ENCODE results near the gene TRAPPC3.
A peak's percentile ranks its signal among the peaks of the same experiment; 100 is the strongest.

Gene TRAPPC3

DNA sequence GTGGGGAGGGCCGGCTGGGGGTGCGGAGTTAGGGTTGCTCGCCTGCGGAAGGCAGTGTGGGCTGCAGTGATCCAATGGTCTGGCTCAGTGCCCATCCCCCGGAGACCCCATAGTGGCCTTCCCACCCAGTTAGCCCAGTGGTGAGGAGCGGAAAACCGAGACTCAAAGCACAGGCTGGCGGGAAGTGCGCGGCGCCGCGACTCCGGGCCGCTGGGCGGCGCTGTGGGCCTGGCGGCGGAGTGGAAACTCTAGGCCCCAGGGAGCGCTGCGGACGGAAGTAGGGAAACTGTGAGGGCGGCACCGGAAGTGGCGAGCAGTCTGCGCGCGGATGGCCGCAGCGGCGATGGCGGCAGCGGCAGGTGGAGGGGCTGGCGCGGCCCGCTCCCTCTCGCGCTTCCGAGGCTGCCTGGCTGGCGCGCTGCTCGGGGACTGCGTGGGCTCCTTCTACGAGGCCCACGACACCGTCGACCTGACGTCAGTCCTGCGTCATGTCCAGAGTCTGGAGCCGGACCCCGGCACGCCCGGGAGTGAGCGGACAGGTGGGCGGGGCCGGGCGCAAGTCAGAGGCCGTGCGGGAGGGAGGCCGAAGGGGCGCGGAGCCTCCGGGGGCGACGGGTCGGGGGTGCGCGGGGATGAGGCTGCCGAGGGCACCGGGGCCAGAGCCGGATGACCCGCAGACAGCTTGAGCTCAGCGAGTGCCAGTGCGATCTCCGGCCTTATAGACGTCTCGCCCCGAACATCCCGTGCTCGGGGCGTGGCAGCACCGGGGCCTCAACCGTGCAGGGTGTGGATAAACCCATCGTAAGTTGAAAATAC lies 60.5 kb downstream of the TRAPPC3 start, which contains the start of gene ADPRS (continued):
- TF ChIP-seq ZNF132 (tag by site-specific recombination; IDR thresholded peaks at IDR 0.05; ENCODE audit: borderline replicate concordance), result no peak
- TF ChIP-seq ZNF521 (tag by site-specific recombination; IDR thresholded peaks at IDR 0.05), result no peak
- TF ChIP-seq, protein P1, sequence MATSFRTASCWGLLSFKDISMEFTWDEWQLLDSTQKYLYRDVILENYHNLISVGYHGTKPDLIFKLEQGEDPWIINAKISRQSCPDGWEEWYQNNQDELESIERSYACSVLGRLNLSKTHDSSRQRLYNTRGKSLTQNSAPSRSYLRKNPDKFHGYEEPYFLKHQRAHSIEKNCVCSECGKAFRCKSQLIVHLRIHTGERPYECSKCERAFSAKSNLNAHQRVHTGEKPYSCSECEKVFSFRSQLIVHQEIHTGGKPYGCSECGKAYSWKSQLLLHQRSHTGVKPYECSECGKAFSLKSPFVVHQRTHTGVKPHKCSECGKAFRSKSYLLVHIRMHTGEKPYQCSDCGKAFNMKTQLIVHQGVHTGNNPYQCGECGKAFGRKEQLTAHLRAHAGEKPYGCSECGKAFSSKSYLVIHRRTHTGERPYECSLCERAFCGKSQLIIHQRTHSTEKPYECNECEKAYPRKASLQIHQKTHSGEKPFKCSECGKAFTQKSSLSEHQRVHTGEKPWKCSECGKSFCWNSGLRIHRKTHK (tag by site-specific recombination; IDR thresholded peaks at IDR 0.05), result no peak
- TF ChIP-seq ZNF223 (tag by site-specific recombination; IDR thresholded peaks at IDR 0.05), result peak; percentile 68
- TF ChIP-seq HOXC10 (CRISPR knock-in tag; IDR thresholded peaks at IDR 0.05), result no peak
- peak; percentile 22; the same call in 1 of the 2 replicates for TF ChIP-seq ZNF239 (tag by site-specific recombination; IDR thresholded peaks at IDR 0.05)
- no peak for TF ChIP-seq HOXA7 (CRISPR knock-in tag; IDR thresholded peaks at IDR 0.05; ENCODE audit: borderline replicate concordance)
- TF ChIP-seq ZNF654 (tag by site-specific recombination; IDR thresholded peaks at IDR 0.05; ENCODE audit: low read depth), result no peak
- TF ChIP-seq ZNF792 (tag by site-specific recombination; IDR thresholded peaks at IDR 0.05), result no peak
- peak; percentile 86; the same call in 1 of the 2 replicates for TF ChIP-seq GLIS1 (tag by site-specific recombination; IDR thresholded peaks at IDR 0.05)
- TF ChIP-seq, protein P2, sequence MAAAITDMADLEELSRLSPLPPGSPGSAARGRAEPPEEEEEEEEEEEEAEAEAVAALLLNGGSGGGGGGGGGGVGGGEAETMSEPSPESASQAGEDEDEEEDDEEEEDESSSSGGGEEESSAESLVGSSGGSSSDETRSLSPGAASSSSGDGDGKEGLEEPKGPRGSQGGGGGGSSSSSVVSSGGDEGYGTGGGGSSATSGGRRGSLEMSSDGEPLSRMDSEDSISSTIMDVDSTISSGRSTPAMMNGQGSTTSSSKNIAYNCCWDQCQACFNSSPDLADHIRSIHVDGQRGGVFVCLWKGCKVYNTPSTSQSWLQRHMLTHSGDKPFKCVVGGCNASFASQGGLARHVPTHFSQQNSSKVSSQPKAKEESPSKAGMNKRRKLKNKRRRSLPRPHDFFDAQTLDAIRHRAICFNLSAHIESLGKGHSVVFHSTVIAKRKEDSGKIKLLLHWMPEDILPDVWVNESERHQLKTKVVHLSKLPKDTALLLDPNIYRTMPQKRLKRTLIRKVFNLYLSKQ (tag by site-specific recombination; IDR thresholded peaks at IDR 0.05; ENCODE audit: borderline replicate concordance), result no peak
- TF ChIP-seq, protein P3, sequence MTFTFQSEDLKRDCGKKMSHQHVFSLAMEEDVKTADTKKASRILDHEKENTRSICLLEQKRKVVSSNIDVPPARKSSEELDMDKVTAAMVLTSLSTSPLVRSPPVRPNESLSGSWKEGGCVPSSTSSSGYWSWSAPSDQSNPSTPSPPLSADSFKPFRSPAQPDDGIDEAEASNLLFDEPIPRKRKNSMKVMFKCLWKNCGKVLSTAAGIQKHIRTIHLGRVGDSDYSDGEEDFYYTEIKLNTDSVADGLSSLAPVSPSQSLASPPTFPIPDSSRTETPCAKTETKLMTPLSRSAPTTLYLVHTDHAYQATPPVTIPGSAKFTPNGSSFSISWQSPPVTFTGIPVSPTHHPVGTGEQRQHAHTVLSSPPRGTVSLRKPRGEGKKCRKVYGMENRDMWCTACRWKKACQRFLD (tag by site-specific recombination; IDR thresholded peaks at IDR 0.05), result no peak
- TF ChIP-seq ZNF16 (tag by site-specific recombination; IDR thresholded peaks at IDR 0.05; ENCODE audit: low read depth), result no peak
- TF ChIP-seq, protein P4, sequence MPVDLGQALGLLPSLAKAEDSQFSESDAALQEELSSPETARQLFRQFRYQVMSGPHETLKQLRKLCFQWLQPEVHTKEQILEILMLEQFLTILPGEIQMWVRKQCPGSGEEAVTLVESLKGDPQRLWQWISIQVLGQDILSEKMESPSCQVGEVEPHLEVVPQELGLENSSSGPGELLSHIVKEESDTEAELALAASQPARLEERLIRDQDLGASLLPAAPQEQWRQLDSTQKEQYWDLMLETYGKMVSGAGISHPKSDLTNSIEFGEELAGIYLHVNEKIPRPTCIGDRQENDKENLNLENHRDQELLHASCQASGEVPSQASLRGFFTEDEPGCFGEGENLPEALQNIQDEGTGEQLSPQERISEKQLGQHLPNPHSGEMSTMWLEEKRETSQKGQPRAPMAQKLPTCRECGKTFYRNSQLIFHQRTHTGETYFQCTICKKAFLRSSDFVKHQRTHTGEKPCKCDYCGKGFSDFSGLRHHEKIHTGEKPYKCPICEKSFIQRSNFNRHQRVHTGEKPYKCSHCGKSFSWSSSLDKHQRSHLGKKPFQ (tag by site-specific recombination; IDR thresholded peaks at IDR 0.05), result peak; percentile 55; the same call in 1 of the 2 replicates
- no peak for TF ChIP-seq ZNF530 (tag by site-specific recombination; IDR thresholded peaks at IDR 0.05; ENCODE audit: low read depth)
- TF ChIP-seq, protein P5, sequence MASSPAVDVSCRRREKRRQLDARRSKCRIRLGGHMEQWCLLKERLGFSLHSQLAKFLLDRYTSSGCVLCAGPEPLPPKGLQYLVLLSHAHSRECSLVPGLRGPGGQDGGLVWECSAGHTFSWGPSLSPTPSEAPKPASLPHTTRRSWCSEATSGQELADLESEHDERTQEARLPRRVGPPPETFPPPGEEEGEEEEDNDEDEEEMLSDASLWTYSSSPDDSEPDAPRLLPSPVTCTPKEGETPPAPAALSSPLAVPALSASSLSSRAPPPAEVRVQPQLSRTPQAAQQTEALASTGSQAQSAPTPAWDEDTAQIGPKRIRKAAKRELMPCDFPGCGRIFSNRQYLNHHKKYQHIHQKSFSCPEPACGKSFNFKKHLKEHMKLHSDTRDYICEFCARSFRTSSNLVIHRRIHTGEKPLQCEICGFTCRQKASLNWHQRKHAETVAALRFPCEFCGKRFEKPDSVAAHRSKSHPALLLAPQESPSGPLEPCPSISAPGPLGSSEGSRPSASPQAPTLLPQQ (tag by site-specific recombination; IDR thresholded peaks at IDR 0.05), result peak; percentile 94
- TF ChIP-seq ZNF626 (tag by site-specific recombination; IDR thresholded peaks at IDR 0.05), result no peak; the same call in 1 of the 2 replicates
- TF ChIP-seq, protein P6, sequence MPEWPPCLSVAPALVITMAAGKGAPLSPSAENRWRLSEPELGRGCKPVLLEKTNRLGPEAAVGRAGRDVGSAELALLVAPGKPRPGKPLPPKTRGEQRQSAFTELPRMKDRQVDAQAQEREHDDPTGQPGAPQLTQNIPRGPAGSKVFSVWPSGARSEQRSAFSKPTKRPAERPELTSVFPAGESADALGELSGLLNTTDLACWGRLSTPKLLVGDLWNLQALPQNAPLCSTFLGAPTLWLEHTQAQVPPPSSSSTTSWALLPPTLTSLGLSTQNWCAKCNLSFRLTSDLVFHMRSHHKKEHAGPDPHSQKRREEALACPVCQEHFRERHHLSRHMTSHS (tag by site-specific recombination; IDR thresholded peaks at IDR 0.05), result no peak
- TF ChIP-seq KLF9 (tag by site-specific recombination; IDR thresholded peaks at IDR 0.05; ENCODE audit: low read depth), result peak; percentile 100
- no peak for TF ChIP-seq ZNF571 (tag by site-specific recombination; IDR thresholded peaks at IDR 0.05)
- no peak for TF ChIP-seq ZNF174 (tag by site-specific recombination; IDR thresholded peaks at IDR 0.05)
- TF ChIP-seq GLI2 (tag by site-specific recombination; IDR thresholded peaks at IDR 0.05; ENCODE audit: borderline replicate concordance, low read depth), result no peak
- no peak for TF ChIP-seq ZNF19 (tag by site-specific recombination; IDR thresholded peaks at IDR 0.05; ENCODE audit: low read depth)
- TF ChIP-seq, protein P7, sequence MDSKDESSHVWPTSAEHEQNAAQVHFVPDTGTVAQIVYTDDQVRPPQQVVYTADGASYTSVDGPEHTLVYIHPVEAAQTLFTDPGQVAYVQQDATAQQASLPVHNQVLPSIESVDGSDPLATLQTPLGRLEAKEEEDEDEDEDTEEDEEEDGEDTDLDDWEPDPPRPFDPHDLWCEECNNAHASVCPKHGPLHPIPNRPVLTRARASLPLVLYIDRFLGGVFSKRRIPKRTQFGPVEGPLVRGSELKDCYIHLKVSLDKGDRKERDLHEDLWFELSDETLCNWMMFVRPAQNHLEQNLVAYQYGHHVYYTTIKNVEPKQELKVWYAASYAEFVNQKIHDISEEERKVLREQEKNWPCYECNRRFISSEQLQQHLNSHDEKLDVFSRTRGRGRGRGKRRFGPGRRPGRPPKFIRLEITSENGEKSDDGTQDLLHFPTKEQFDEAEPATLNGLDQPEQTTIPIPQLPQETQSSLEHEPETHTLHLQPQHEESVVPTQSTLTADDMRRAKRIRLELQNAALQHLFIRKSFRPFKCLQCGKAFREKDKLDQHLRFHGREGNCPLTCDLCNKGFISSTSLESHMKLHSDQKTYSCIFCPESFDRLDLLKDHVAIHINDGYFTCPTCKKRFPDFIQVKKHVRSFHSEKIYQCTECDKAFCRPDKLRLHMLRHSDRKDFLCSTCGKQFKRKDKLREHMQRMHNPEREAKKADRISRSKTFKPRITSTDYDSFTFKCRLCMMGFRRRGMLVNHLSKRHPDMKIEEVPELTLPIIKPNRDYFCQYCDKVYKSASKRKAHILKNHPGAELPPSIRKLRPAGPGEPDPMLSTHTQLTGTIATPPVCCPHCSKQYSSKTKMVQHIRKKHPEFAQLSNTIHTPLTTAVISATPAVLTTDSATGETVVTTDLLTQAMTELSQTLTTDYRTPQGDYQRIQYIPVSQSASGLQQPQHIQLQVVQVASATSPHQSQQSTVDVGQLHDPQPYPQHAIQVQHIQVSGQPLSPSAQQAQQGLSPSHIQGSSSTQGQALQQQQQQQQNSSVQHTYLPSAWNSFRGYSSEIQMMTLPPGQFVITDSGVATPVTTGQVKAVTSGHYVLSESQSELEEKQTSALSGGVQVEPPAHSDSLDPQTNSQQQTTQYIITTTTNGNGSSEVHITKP (tag by site-specific recombination; IDR thresholded peaks at IDR 0.05), result peak; percentile 45
- TF ChIP-seq ZNF830 (tag by site-specific recombination; IDR thresholded peaks at IDR 0.05; ENCODE audit: low read depth), result no peak
- no peak for TF ChIP-seq ZNF670 (tag by site-specific recombination; IDR thresholded peaks at IDR 0.05; ENCODE audit: low read depth)
- peak; percentile 82 for TF ChIP-seq ZNF843 (tag by site-specific recombination; IDR thresholded peaks at IDR 0.05)
- TF ChIP-seq GLIS2 (tag by site-specific recombination; IDR thresholded peaks at IDR 0.05), result peak; percentile 79
